Activated CD8-positive, alpha-beta T cell treated with anti-CD3 and anti-CD28 coated beads for 36 hours (primary cell): ENCODE measurements around the gene MACROD2. TPM values are rescaled to one million over a fixed set of nuclear protein-coding genes. Genes with fewer than 3 reads are reported as not detected.

Experiments
- ATAC-seq: fragments of 200-7000 bp; cut with Tn5 transposase; one replicate; pipeline ENCODE4 v1.10.0; 2021; ENCODE audit warnings: mild to moderate bottlenecking, moderate library complexity
- CTCF ChIA-PET: fragments of 350-600 bp; sonication (Branson Sonifier 250); formaldehyde crosslinking; loops from one replicate; lab custom pipeline; 2021; ENCODE audit warnings: antibody characterized with exemption; lab: Charles Lee
- POLR2A ChIA-PET: fragments of 350-600 bp; sonication (Branson Sonifier 250); formaldehyde crosslinking; loops from one replicate; lab custom pipeline; 2021; ENCODE audit warnings: antibody characterized with exemption; lab: Charles Lee
- DNase-seq: peaks from one replicate; pipeline ENCODE4 v3.0.0-alpha.2; 2020
- H3K27ac Mint-ChIP-seq: one replicate; pipeline ENCODE4 v1.8.0; 2021; ENCODE audit warnings: mild to moderate bottlenecking, mixed read lengths
- H3K27me3 Mint-ChIP-seq: one replicate; pipeline ENCODE4 v1.8.0; 2021; ENCODE audit warnings: mixed read lengths
- H3K36me3 Mint-ChIP-seq: one replicate; pipeline ENCODE4 v1.8.0; 2021; ENCODE audit warnings: low read depth, mixed read lengths
- H3K4me1 Mint-ChIP-seq: one replicate; pipeline ENCODE4 v1.8.0; 2021; ENCODE audit warnings: low read depth, mixed read lengths
- H3K4me3 Mint-ChIP-seq: one replicate; pipeline ENCODE4 v1.8.0; 2021; ENCODE audit warnings: mild to moderate bottlenecking, moderate library complexity, mixed read lengths
- H3K9me3 Mint-ChIP-seq: one replicate; pipeline ENCODE4 v1.8.0; 2021; ENCODE audit warnings: mixed read lengths
- CTCF ChIP-seq: fragments of 200-600 bp; IDR thresholded peaks from one replicate; pipeline ENCODE4 v1.8.0; 2022; ENCODE audit warnings: antibody characterized with exemption, mild to moderate bottlenecking
- intact Hi-C: fragments of 100-400 bp; cut with micrococcal nuclease; formaldehyde crosslinking; loops from one replicate; pipeline ENCODE4 v1.10.0; 2022
- total RNA-seq, 2 experiments: library from RNA; stranded (reverse); gene quantifications; one replicate each; pipeline ENCODE4 v1.2.3, GENCODE V29; 2021

MACROD2 gene
- total RNA-seq, 2 experiments from 2014 or later, result not detected

GRCh38 chr20:15759594-15759993 is 1764.3 kb downstream of the MACROD2 start:
- no peak overlapping the region for H3K27ac Mint-ChIP-seq
- no peaks in the 10 kb centered on the region for H3K36me3 Mint-ChIP-seq
- H3K4me3 Mint-ChIP-seq, result no peak overlapping the region
- intact Hi-C loops, result no loop called here
- no peaks in the 10 kb centered on the region for H3K27me3 Mint-ChIP-seq
- no peak for DNase-seq
- TF ChIP-seq CTCF, result no peak
- ATAC-seq, result no peak
- no peaks in the 10 kb centered on the region for H3K4me1 Mint-ChIP-seq
- ChIA-PET CTCF (no interaction called here), POLR2A (no interaction called here)
- H3K9me3 Mint-ChIP-seq, result peaks cover 2% of the 10 kb centered on the region

- no peak for ATAC-seq
- H3K4me1 Mint-ChIP-seq, result no peaks in the 10 kb centered on the region
- intact Hi-C loops, result no loop called here
These were observed 1764.8 kb downstream of the MACROD2 start for GRCh38 chr20:15760001-15760621.

GRCh38 chr20:15763366-15763765 is 1768.0 kb downstream of the MACROD2 start:
- Mint-ChIP-seq H3K36me3 (no peaks in the 10 kb centered on the region), H3K9me3 (peaks cover 1% of the 10 kb centered on the region), H3K27ac (no peak overlapping the region), H3K27me3 (no peaks in the 10 kb centered on the region), H3K4me1 (no peaks in the 10 kb centered on the region), H3K4me3 (no peak overlapping the region)
- DNase-seq (no peak), ATAC-seq (no peak)
- TF ChIP-seq CTCF, result no peak
- POLR2A ChIA-PET, result no interaction called here
- CTCF ChIA-PET, result no interaction called here
- intact Hi-C loops, result no loop called here

More at GRCh38 chr20:15760001-15760621, 1764.8 kb downstream of the MACROD2 start:
- H3K4me3 Mint-ChIP-seq, result no peak overlapping the region
- H3K36me3 Mint-ChIP-seq, result no peaks in the 10 kb centered on the region
- ChIA-PET POLR2A (no interaction called here), CTCF (no interaction called here)
- H3K27ac Mint-ChIP-seq, result no peak overlapping the region
- H3K27me3 Mint-ChIP-seq, result no peaks in the 10 kb centered on the region
- TF ChIP-seq CTCF, result no peak
- DNase-seq, result no peak
- H3K9me3 Mint-ChIP-seq, result peaks cover 2% of the 10 kb centered on the region

- ChIA-PET POLR2A (no interaction called here), CTCF (no interaction called here)
- Mint-ChIP-seq H3K27me3 (no peaks in the 10 kb centered on the region), H3K4me1 (no peaks in the 10 kb centered on the region), H3K4me3 (no peak overlapping the region), H3K9me3 (peaks cover 1% of the 10 kb centered on the region), H3K27ac (no peak overlapping the region), H3K36me3 (no peaks in the 10 kb centered on the region)
- ATAC-seq (no peak), DNase-seq (no peak)
- intact Hi-C loops, result no loop called here
- TF ChIP-seq CTCF, result no peak
These were observed 1772.3 kb downstream of the MACROD2 start for GRCh38 chr20:15767586-15767985.

GRCh38 chr20:15767999-15768741 is 1772.9 kb downstream of the MACROD2 start:
- no peak overlapping the region for H3K4me3 Mint-ChIP-seq

More at GRCh38 chr20:15767999-15768741, 1772.9 kb downstream of the MACROD2 start:
- no peaks in the 10 kb centered on the region for H3K27me3 Mint-ChIP-seq
- H3K27ac Mint-ChIP-seq, result no peak overlapping the region
- no peak for DNase-seq
- ChIA-PET POLR2A (no interaction called here), CTCF (no interaction called here)
- H3K9me3 Mint-ChIP-seq, result peaks cover 1% of the 10 kb centered on the region
- no peak for TF ChIP-seq CTCF
- intact Hi-C loops, result no loop called here
- H3K36me3 Mint-ChIP-seq, result no peaks in the 10 kb centered on the region
- no peaks in the 10 kb centered on the region for H3K4me1 Mint-ChIP-seq
- ATAC-seq, result no peak
